Neuronal stem cell (in vitro differentiated cells): ENCODE results near the gene HTR2C.
A peak's percentile ranks its signal among the peaks of the same experiment; 100 is the strongest.

Source experiments
- DNase-seq: peaks from one replicate; pipeline ENCODE4 v3.0.0-alpha.2; 2013; ENCODE audit warnings: low spot score
- H2AFZ ChIP-seq: one replicate; pipeline ENCODE4 v1.6.1; 2013; ENCODE audit warnings: mild to moderate bottlenecking, low read length, inconsistent platforms
- H2AK5ac ChIP-seq: 2 replicates; pipeline ENCODE4 v1.6.1; 2013; ENCODE audit warnings: low read depth, mild to moderate bottlenecking, inconsistent platforms, low read length, moderate library complexity, mixed read lengths
- H2BK120ac ChIP-seq: 2 replicates; pipeline ENCODE4 v1.6.1; 2013; ENCODE audit warnings: low read depth, mild to moderate bottlenecking, inconsistent platforms, low read length, moderate library complexity, mixed read lengths
- H2BK12ac ChIP-seq: one replicate; pipeline ENCODE4 v1.6.1; 2013; ENCODE audit warnings: low read length, inconsistent platforms
- H2BK15ac ChIP-seq: 2 replicates; pipeline ENCODE4 v1.6.1; 2013; ENCODE audit warnings: mild to moderate bottlenecking, low read length, inconsistent platforms, mixed read lengths
- H2BK5ac ChIP-seq: one replicate; pipeline ENCODE4 v1.6.1; 2013; ENCODE audit warnings: inconsistent platforms, mild to moderate bottlenecking, low read length, moderate library complexity
- H3K14ac ChIP-seq: one replicate; pipeline ENCODE4 v1.6.1; 2013; ENCODE audit warnings: low read length, inconsistent platforms
- H3K18ac ChIP-seq: 2 replicates; pipeline ENCODE4 v1.6.1; 2013; ENCODE audit warnings: low read length, inconsistent platforms
- H3K23ac ChIP-seq: 2 replicates; pipeline ENCODE4 v1.6.1; 2013; ENCODE audit warnings: low read depth, mild to moderate bottlenecking, mixed read lengths, low read length, inconsistent platforms; ENCODE audit not compliant: poor library complexity
- H3K27ac ChIP-seq: replicated peaks from 3 replicates; pipeline ENCODE4 v1.5.1; 2013; ENCODE audit warnings: low read length, inconsistent platforms
- H3K27me3 ChIP-seq, 3 experiments: 2 replicates each; pipeline ENCODE4 v1.6.1; 2013; ENCODE audit warnings: low read length in 3 of 3, mild to moderate bottlenecking in 2 of 3, inconsistent platforms in 1 of 3, low read depth in 1 of 3, mixed read lengths in 1 of 3, moderate library complexity in 1 of 3; ENCODE audit not compliant: control insufficient read depth in 3 of 3, insufficient read depth in 3 of 3
- H3K36me3 ChIP-seq, 2 donors: replicated peaks in 1 of 2; 2 replicates each; pipeline ENCODE4 v1.6.1; 2013; ENCODE audit warnings: low read length in 2 of 2; ENCODE audit not compliant: control insufficient read depth in 2 of 2, insufficient read depth in 2 of 2
- H3K4ac ChIP-seq: 2 replicates; pipeline ENCODE4 v1.6.1; 2013; ENCODE audit warnings: inconsistent platforms, mild to moderate bottlenecking, low read length, moderate library complexity
- H3K4me1 ChIP-seq, 2 donors: 1 replicate in 1 of 2; 2 replicates in 1 of 2; pipeline ENCODE4 v1.6.1; 2013; ENCODE audit warnings: low read length in 2 of 2, low read depth in 1 of 2; ENCODE audit not compliant: control insufficient read depth in 2 of 2, insufficient read depth in 1 of 2
- H3K4me2 ChIP-seq: one replicate; pipeline ENCODE4 v1.6.1; 2013; ENCODE audit warnings: mild to moderate bottlenecking, low read length, inconsistent platforms; ENCODE audit not compliant: insufficient read depth, poor library complexity, severe bottlenecking
- H3K4me3 ChIP-seq, 2 donors: 2 replicates each; pipeline ENCODE4 v1.5.1; 2013; ENCODE audit warnings: low read length in 2 of 2, mild to moderate bottlenecking in 2 of 2, inconsistent platforms in 1 of 2, moderate library complexity in 1 of 2
- H3K79me1 ChIP-seq: one replicate; pipeline ENCODE4 v1.6.1; 2013; ENCODE audit warnings: low read depth, mild to moderate bottlenecking, inconsistent platforms, low read length, moderate library complexity
- H3K9ac ChIP-seq: one replicate; pipeline ENCODE4 v1.6.1; 2013; ENCODE audit warnings: mild to moderate bottlenecking, low read depth, low read length, inconsistent platforms; ENCODE audit not compliant: poor library complexity
- H3K9me3 ChIP-seq, 2 donors: replicated peaks in 1 of 2; 2 replicates each; pipeline versions ENCODE3 to v1.6.1; 2013; ENCODE audit warnings: low read length in 2 of 2, mild to moderate bottlenecking in 2 of 2, inconsistent platforms in 1 of 2, low read depth in 1 of 2, mixed read lengths in 1 of 2, moderate library complexity in 1 of 2; ENCODE audit not compliant: control insufficient read depth in 2 of 2, insufficient read depth in 1 of 2
- H4K8ac ChIP-seq: one replicate; pipeline ENCODE4 v1.6.1; 2013; ENCODE audit warnings: low read depth, mild to moderate bottlenecking, inconsistent platforms, low read length, moderate library complexity
- H4K91ac ChIP-seq: one replicate; pipeline ENCODE4 v1.6.1; 2013; ENCODE audit warnings: low read length, low read depth, mild to moderate bottlenecking, inconsistent platforms; ENCODE audit not compliant: poor library complexity
- WGBS, 2 donors: extraction: QIAGEN DNeasy Blood & Tissue Kit; methylation state at CpG; one replicate each; pipeline ENCODE4 v1.1.7; 2013; ENCODE audit warnings: missing lambda C conversion rate in 2 of 2, mixed read lengths in 1 of 2; ENCODE audit not compliant: insufficient read length in 2 of 2, insufficient replicate concordance in 1 of 2; ENCODE audit errors: extremely low coverage in 2 of 2; 5-methylcytosine and 5-hydroxymethylcytosine counted together

The HTR2C gene

GRCh38 chrX:114615765-114616164 lies 31.9 kb downstream of the HTR2C start:
- no peak overlapping the region for H3K4me3 ChIP-seq
- H3K9ac ChIP-seq, result no peak overlapping the region
- H3K14ac ChIP-seq, result no peak overlapping the region
- no peak overlapping the region for H2BK15ac ChIP-seq
- no peak overlapping the region for H2BK5ac ChIP-seq
- no peak overlapping the region for H4K8ac ChIP-seq
- no peak overlapping the region for H4K91ac ChIP-seq
- no peak overlapping the region for H3K18ac ChIP-seq
- no peak overlapping the region for H3K23ac ChIP-seq
- no peak overlapping the region for H3K4me2 ChIP-seq
- no peaks in the 10 kb centered on the region for H3K4me1 ChIP-seq
- H2BK12ac ChIP-seq, result no peak overlapping the region
- H3K79me1 ChIP-seq, result no peaks in the 10 kb centered on the region
- H3K4ac ChIP-seq, result no peak overlapping the region
- DNase-seq, result no peak
- H3K27me3 ChIP-seq, result no peaks in the 10 kb centered on the region
- no peak overlapping the region for H2AK5ac ChIP-seq
- H3K36me3 ChIP-seq, result no peaks in the 10 kb centered on the region
- H3K9me3 ChIP-seq, result no peaks in the 10 kb centered on the region
- H3K27ac ChIP-seq, result no peak overlapping the region
- H2AFZ ChIP-seq, result no peak overlapping the region
- H2BK120ac ChIP-seq, result no peak overlapping the region

- no peak overlapping the region for H3K27ac ChIP-seq
- H2AFZ ChIP-seq, result no peak overlapping the region
- no peak overlapping the region for H4K8ac ChIP-seq
- H3K23ac ChIP-seq, result no peak overlapping the region
- H3K18ac ChIP-seq, result no peak overlapping the region
- DNase-seq, result no peak
- H3K4ac ChIP-seq, result no peak overlapping the region
- no peaks in the 10 kb centered on the region for H3K36me3 ChIP-seq
- H4K91ac ChIP-seq, result no peak overlapping the region
- H3K9ac ChIP-seq, result no peak overlapping the region
- no peak overlapping the region for H2BK120ac ChIP-seq
- H2BK5ac ChIP-seq, result no peak overlapping the region
- H3K9me3 ChIP-seq, result no peaks in the 10 kb centered on the region
- no peaks in the 10 kb centered on the region for H3K79me1 ChIP-seq
- no peak overlapping the region for H3K14ac ChIP-seq
- no peak overlapping the region for H3K4me2 ChIP-seq
- H3K4me3 ChIP-seq, result no peak overlapping the region
- no CpG with 5 or more reads among the region's 2 CpGs for WGBS, 2 donors
- H3K4me1 ChIP-seq, result no peaks in the 10 kb centered on the region
- no peaks in the 10 kb centered on the region for H3K27me3 ChIP-seq
- no peak overlapping the region for H2AK5ac ChIP-seq
- no peak overlapping the region for H2BK12ac ChIP-seq
- no peak overlapping the region for H2BK15ac ChIP-seq
These were observed 36.0 kb downstream of the HTR2C start for GRCh38 chrX:114619874-114620273.

GRCh38 chrX:114626323-114626722 lies 42.4 kb downstream of the HTR2C start:
- Histone ChIP-seq H3K9me3 (no peaks in the 10 kb centered on the region), H3K4me1 (no peaks in the 10 kb centered on the region), H2BK12ac (no peak overlapping the region), H3K4me2 (no peak overlapping the region), H3K36me3 (no peaks in the 10 kb centered on the region), H2BK5ac (no peak overlapping the region), H3K27ac (no peak overlapping the region), H3K79me1 (no peaks in the 10 kb centered on the region), H4K8ac (no peak overlapping the region), H2BK120ac (no peak overlapping the region), H2AFZ (no peak overlapping the region), H3K4me3 (no peak overlapping the region), H2BK15ac (no peak overlapping the region), H3K4ac (no peak overlapping the region), H3K27me3 (no peaks in the 10 kb centered on the region), H2AK5ac (no peak overlapping the region), H4K91ac (no peak overlapping the region), H3K23ac (no peak overlapping the region), H3K9ac (no peak overlapping the region), H3K18ac (no peak overlapping the region), H3K14ac (no peak overlapping the region)
- DNase-seq, result no peak

- H2BK120ac ChIP-seq, result no peak overlapping the region
- H3K4me1 ChIP-seq, result no peaks in the 10 kb centered on the region
- H3K9ac ChIP-seq, result no peak overlapping the region
- H3K18ac ChIP-seq, result no peak overlapping the region
- H3K23ac ChIP-seq, result no peak overlapping the region
- H4K91ac ChIP-seq, result no peak overlapping the region
- no peaks in the 10 kb centered on the region for H3K27me3 ChIP-seq
- H2AK5ac ChIP-seq, result no peak overlapping the region
- H3K4me2 ChIP-seq, result no peak overlapping the region
- DNase-seq, result peak; percentile 5
- no peak overlapping the region for H2AFZ ChIP-seq
- no peak overlapping the region for H2BK12ac ChIP-seq
- no peaks in the 10 kb centered on the region for H3K36me3 ChIP-seq
- H3K4me3 ChIP-seq, result no peak overlapping the region
- H2BK5ac ChIP-seq, result no peak overlapping the region
- no CpG with 5 or more reads among the region's 1 CpG for WGBS, 2 donors
- no peaks in the 10 kb centered on the region for H3K9me3 ChIP-seq
- no peak overlapping the region for H4K8ac ChIP-seq
- no peaks in the 10 kb centered on the region for H3K79me1 ChIP-seq
- H3K4ac ChIP-seq, result no peak overlapping the region
- H3K14ac ChIP-seq, result no peak overlapping the region
- no peak overlapping the region for H3K27ac ChIP-seq
- H2BK15ac ChIP-seq, result no peak overlapping the region
These were observed 52.1 kb downstream of the HTR2C start for GRCh38 chrX:114635986-114636385.
